CD4-positive, alpha-beta T cell treated with Interleukin-17A for 1 hour (primary cell): Measurements from ENCODE around the gene KRTCAP2.
"Not testable (repeated sequence)": the region's sequence is repeated elsewhere in the genome, so short reads cannot be mapped to it uniquely, and the experiment has no call there.

Experiments used
- DNase-seq: peaks from one replicate; pipeline ENCODE4 v3.0.0-alpha.2; 2020

The KRTCAP2 gene

DNA sequence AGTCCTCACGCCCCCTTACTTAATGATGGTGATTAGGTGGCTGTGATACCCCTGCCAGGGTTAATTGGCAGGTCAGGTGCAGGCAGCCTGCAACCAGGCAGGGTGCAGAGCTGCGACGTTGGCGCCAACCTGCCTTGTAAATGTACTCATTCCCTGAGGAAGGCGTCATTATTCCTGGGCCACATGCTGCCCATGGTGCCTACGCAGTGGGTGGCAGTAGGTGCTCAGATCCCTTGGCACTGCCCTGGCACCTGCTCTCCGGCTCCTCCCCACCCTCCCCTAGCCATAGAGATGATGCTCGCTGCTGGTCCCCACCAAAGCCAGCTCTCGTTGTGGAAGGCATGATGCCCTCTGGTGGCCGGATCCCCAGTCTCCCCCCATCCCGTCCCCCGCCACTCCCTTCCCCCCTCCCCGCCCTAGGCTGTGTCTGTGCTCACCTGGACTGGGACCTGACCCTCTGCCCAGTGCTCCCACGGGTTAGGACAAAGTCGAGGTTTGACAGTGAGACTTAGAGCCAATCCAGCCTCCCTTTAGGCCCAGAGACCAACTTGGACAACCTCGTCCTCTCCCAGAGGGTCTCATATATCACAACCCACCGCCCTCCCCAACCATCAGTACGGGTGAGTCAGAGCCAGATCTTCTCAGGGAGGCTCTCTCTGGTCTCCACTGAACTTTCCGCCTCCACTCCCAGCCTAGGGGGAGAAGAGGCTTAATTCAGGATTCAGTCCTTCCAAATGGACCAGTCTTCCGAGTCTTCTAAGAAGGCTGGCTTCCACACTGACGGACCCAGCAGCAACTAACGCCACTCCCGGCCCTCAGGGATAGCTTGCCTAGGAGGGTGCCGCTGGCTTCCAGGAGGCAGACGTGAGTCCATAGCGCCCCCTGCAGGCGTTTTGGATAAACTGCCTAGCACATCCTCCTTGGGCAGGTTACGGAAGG lies 5.7 kb downstream of the KRTCAP2 start:
- peak; percentile 87 for DNase-seq

DNA sequence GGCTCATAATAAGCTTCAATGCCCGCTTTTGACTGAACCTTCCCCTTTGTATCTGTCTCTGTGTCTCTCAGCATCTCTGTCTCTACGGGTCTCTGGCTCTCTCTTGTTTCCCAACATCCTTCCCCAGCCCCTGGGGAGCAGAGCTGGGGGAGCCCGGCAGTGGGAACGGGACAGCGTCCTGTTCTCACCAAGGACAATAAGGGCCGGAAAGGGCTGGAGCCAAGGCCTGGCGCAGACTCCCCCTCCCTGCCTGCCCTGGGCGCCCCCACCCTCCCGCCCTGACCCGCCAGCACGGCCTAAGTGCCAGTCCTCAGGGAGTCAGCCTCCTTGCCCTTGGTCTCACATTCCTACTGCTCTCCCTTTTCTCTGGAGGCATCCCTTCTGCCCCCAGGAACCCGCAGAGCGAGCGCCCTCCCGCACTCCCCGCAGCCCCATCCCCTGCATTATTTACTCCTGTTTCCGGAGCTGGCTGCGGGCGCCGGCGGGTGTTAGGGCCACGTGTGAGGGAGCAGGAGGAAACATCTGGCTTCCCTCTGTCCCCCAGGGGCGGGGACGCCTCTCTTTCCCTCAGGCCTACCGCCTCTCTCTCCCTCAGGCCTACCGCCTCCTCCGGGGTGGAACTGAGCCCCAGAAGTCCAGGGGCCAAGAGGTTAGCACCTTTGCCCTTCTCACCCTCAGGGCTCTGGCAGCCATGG lies 6.5 kb downstream of the KRTCAP2 start:
- DNase-seq = no peak

DNA sequence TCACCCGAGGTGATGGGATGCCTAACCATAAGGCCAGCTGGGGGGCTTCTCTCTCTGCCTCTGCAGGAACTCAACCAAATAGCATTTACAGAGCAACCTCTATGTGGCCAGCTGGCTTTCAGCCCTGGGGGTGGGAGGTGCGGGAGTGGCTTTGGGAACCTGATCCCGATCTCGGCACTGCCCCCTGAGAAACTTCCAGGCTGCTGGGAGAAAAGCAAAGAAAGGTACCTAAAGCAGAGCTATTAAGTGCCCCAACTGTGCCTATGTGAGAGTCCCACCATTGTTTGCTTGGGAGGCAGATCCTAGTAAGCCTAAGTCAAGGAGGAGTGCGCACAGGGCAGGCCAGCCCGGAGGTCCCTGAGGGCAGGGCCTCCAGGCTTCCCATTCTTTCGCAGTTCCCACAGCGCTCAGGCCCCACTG lies 7.0 kb downstream of the KRTCAP2 start:
- DNase-seq = no peak

DNA sequence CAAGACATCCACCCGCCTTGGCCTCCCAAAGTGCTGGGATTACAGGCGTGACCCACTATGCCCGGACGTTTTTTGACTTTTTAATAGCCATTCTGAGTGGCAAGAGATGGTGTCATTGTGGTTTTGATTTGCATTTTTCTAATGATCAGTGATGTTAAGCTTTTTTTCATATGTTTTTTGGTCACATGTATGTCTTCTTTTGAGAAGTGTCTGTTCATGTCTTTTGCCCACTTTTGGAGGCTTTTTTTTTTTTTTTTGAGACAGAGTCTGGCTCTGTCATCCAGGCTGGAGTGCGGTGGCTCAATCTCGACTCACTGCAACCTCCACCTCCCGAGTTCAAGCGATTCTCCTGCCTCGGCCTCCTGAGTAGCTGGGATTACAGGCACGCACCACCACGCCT lies 8.5 kb downstream of the KRTCAP2 start:
- DNase-seq = not testable (repeated sequence)

DNA sequence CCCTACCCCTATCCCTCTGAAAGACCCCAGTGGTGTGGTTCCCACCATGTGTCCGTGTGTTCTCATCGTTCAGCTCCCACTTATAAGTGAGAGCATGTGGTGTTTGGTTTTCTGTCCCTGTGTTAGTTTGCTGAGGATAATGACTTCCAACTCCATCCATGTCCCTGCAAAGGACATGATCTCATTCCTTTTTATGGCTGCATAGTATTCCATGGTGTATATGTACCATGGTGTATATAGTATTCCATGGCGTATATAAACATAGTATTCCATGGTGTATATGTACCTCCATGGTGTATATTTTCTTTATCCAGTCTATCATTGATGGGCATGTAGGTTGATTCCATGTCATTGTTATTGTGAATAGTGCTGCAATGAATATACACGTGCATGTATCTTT lies 9.3 kb downstream of the KRTCAP2 start:
- not testable (repeated sequence) for DNase-seq

DNA sequence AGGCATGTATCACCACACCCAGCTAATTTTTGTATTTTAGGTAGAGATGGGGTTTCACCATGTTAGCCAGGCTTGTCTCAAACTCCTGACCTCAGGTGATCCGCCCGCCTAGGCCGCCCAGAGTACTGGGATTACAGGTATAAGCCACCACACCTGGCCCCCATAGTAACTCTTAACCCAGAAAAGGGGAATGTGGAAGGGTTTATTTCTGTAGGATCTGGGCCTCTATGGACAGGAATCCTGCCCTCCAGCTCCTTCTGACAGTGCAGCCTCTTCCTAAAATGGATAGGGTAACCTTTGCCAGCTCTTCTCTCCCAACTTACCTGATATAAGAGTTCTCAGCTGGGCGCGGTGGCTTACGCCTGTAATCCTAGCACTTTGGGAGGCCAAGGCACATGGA lies 10.5 kb downstream of the KRTCAP2 start:
- DNase-seq = not testable (repeated sequence)

DNA sequence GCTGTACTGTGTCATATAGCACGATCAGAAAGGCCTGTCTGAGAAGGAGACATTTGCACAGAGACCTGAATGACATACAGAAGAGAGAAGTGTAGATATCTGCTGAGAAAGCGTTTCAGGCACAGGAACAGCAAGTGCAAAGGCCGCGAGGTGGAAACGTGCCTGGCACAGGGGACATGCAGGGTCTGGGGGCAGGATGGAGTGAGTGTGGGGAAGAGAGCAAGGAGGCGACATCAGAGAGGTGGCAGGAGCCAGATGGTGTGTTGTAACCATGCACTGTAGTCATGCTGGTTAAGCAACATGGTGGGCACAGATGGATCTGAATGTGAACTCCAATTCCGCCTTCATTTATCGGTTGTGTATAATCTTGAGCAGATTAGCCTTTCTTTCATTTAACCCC lies 13.0 kb downstream of the KRTCAP2 start:
- DNase-seq = no peak

DNA sequence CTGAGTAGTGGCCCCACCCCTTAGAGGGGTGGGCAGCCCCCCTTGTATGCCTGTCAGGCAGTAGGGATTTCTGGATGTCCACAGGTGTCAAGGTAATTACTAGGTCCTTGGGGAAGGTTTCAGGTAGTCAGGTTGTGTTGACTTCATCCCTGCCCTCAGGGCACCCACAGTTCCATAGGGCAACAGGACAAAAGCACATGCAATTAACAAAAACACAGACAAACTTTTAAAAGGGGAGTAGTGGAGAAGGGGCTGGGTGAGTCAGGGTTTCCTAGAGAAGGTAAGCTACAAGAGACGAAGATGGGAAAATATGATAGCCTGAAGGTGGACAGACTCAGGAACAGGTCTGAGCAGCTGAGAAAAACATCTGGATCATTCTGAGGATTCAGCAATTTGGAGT lies 14.1 kb downstream of the KRTCAP2 start:
- no peak for DNase-seq

DNA sequence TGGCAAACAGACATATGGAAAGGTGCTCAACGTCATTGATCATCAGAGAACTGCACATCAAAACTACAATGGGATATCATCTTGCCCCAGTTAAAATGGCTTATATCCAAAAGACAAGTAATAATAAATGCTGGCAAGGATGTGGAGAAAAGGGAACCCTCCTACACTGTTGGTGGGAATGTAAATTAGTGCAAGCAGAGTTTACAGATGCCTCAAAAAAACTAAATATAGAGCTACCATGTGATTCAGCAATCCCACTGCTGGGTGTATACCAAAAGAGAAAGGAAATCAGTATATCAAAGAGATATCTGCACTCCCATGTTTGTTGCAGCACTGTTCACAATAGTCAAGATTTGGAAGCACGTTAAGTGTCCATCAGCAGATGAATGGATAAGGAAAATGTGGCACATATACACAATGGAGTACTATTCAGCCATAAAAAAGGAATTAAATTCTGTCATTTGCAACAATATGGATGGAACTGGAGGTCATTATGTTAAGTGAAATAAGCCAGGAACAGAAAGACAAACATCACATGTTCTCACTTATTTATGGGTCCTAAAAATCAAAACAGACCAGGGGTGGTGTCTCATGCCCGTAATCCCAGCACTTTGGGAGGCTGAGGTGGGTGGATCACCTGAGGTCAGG lies 17.0 kb downstream of the KRTCAP2 start:
- DNase-seq = not testable (repeated sequence)

DNA sequence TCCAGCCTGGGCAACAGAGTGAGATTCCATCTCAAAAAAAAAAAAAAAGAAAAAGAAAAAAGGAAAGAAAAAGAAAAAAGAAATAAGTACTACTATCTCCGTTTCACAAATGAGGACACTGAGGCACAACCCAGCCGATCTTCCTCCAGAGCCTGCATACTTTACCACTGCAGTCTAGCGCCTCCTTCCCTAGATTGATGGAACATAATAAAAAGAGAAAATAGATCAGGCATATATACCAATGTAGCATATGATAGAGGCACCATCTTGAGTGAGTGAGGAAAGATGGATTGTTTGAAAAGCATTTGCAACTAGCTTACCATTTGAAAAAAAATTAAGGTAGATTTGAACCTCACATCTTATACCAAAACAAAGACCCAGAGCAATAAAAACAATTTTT lies 27.6 kb downstream of the KRTCAP2 start:
- DNase-seq = no peak

DNA sequence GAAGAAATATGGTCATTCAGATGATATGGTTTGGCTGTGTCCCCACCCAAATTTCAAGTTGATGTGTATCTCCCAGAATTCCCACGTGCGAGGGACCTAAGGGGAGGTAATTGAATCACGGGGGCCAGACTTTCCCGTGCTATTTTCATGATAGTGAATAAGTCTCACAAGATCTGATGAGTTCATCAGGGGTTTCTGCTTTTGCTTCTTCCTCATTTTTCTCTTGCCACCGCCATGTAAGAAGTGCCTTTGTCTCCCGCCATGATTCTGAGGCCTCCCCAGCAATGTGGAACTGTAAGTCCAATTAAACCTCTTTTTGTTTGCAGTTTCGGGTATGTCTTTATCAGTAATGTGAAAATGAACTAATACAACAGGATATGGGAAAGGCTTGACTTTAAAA lies 31.4 kb downstream of the KRTCAP2 start:
- DNase-seq = no peak

DNA sequence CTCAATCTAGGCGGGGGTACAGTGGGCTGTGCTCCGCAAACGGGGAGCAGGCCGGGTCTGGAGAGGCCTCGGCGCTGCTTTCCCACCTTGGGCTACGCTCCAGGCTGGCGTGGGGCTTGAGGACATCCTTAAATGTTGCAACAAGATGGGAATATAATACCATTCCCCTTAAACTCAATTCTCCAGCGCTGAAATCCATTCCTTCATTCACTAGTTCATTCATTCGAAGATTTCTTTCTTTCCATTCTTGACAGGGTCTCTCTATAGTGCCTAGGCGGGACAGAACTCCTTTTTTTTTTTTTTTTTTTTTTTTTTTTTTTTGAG lies 32.5 kb downstream of the KRTCAP2 start:
- no peak for DNase-seq

DNA sequence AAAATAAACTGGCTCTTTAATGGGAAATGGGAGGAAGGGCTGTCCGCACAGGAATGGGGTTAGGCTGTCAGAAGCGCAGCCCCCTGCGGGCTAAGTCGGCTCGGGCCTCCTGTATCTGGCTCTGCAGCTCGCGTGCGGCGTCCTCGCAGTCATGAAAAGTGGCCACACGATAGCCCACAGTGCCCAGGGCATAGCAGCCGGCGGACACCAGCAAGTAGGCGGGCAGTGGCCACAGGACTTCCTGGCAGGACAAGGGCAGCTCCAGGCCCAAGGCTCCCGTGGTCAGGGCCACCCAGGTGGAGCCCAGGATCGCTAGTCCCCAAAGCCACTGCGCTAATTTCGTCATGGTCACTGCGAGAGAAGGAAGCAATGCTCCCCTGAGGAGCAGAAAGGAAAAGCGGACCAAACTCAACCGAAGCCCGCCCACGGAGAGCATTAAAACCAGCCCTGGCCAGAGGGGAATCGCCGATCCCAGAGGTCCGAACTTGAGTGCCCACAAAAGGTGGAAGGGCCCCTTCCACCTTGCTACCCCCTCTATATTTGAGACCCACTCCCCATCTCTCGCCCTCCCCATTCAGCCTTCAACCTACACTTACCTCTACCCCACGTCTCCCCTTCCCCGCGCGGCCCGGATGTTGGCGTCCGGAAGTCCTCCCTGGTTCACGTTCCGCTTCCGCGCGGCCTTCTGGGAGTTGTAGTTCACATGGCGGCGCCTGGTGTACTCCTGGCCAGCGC lies 33.0 kb downstream of the KRTCAP2 start, which contains the start of gene DPM3:
DPM3 (minus strand) TSS at position 637 of the 735 bp plus-strand sequence; CDS start at position 346, 291 bp downstream.
- peak; percentile 89 for DNase-seq

DNA sequence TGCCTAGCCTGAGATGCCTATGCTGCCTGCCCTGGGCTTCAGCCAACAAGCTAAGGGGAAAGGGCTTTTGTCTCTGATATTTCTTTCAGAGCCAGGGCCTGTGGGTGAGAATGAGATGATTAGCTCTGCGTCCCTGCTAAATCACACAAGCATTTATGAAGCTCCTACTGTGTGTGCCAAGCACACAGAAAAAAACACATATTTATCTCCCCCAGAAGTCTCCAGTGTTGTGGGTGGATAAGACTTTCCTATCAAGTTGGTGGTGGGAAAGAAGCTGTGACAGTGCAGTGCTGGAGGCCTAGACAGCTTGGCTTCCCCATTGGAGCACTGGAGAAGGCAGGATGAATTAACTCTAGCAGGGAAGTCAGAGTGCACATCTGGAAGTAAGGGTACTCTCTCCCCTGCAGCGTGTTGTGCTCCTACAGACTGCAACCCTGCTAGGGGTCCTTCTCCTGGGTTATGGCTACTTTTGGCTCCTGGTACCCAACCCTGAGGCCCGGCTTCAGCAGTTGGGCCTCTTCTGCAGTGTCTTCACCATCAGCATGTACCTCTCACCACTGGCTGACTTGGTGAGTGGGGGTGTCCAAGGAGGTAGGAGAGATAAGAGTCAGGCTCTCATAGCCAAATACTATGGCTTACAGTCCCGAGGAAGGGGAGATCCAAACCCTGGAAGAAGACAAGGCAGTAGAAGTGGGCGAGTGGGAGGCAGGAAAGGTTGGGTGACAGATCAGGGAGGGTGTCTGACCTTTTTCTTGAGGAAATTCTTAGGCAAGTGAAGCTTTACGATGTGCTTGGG lies 35.8 kb downstream of the KRTCAP2 start:
- DNase-seq = no peak

DNA sequence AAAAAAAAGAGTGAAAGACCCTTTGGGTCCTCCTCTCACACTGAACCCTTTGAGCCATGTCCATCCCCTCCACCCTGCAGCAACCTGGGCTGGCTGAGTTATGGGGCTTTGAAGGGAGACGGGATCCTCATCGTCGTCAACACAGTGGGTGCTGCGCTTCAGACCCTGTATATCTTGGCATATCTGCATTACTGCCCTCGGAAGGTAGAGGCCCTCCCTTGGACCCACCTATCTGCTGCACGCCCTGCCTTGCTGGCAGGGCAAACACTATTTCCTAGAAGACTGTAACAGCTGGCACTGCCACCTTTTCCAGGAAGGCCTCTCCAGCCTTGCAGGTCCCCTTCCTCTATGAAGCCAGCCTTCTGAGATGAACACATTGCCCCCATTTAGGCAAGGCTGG lies 36.4 kb downstream of the KRTCAP2 start:
- DNase-seq = peak; percentile 14

DNA sequence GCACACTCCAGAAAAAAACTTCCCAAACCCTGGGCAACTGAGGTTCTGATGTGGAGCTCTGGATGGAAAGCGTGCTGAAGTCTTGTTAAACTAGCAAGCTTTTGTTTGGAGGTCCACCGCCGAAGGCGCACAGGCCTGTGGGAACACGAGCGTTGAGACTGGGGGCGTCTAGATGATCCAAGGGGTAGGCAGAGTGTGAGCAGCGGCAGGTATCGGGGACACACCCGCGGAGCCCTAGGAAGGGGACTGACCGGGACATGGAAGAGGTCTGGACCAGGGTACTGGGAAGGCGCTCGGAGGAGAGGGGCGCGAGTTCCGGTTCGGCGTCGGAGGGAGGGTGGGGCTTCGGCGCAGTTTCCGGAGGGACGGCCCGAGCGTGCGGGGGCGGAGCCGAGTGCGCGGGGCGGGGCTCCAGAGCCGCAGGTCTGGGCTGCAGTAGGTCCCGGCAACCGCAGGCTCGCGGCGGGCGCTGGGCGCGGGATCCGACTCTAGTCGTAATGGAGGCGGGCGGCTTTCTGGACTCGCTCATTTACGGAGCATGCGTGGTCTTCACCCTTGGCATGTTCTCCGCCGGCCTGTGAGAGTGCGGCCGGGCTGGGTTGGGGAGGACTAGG lies 37.6 kb downstream of the KRTCAP2 start, which contains the start of gene SLC50A1:
SLC50A1 (plus strand) TSS at position 438 of the 614 bp plus-strand sequence; CDS start at position 498, 60 bp downstream.
- DNase-seq = peak; percentile 93

DNA sequence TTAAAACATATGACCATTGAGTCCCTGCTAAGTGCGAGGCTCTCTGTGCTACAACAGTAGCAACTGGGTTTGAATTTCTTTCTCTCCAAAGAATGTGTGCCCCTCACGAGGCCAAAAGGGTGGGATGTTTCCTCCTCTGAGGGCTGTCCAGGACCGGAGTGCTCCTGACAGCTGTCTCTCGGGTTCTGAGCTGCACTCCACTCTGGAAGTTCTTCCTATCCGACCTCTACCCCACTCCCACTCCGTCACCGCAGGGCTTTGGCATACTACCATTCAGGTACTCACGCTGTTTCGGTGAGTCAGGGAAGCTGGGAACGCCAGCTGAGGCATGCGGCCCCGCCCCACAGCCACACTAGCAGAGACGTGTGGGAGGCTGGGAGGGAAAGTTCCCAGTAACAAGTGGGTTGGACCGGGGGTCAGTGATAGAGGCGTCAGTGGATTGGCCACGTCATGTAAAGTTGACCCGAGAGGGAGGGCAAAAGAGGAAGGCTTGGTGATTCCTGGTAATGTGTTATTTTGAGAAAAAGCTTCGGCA lies 38.2 kb downstream of the KRTCAP2 start:
- DNase-seq = peak; percentile 56

DNA sequence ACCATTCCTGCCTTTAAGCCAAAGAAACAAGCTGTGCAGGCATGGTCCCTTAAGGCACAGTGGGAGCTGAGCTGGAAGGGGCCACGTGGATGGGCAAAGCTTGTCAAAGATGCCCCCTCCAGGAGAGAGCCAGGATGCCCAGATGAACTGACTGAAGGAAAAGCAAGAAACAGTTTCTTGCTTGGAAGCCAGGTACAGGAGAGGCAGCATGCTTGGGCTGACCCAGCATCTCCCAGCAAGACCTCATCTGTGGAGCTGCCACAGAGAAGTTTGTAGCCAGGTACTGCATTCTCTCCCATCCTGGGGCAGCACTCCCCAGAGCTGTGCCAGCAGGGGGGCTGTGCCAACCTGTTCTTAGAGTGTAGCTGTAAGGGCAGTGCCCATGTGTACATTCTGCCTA lies 38.8 kb downstream of the KRTCAP2 start:
- no peak for DNase-seq

DNA sequence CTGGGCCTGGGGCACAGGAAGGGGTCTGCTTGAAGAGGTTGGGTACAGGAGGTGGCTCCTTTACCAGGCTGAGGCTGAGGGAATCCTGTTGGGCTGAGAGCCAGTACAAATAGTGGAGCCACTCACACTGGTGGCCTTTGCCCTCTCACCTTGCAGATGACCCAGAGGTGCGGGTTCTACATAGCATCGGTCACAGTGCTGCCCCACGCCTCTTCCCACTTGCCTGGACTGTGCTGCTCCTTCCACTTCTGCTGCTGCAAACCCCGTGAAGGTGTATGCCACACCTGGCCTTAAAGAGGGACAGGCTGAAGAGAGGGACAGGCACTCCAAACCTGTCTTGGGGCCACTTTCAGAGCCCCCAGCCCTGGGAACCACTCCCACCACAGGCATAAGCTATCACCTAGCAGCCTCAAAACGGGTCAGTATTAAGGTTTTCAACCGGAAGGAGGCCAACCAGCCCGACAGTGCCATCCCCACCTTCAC lies 39.3 kb downstream of the KRTCAP2 start:
- DNase-seq = no peak

DNA sequence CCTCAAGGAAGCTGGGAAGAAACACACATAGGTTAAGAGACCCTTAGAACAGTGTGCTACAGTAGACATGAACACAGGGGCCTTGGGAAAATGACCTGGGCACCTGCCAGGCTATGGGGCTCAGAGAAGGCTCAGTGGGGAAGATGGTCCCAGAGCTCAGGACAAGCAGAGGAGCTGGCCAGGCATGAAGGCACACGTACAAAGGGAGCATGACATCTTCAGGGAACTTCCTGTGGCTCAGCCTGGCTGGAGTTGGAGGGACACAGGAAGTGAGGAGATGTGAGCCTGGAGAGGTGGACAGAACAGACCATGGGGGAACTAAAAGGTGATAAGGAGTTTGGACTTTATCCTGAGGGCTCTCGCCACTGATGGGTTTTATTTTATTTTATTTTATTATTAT lies 41.2 kb downstream of the KRTCAP2 start:
- no peak for DNase-seq

DNA sequence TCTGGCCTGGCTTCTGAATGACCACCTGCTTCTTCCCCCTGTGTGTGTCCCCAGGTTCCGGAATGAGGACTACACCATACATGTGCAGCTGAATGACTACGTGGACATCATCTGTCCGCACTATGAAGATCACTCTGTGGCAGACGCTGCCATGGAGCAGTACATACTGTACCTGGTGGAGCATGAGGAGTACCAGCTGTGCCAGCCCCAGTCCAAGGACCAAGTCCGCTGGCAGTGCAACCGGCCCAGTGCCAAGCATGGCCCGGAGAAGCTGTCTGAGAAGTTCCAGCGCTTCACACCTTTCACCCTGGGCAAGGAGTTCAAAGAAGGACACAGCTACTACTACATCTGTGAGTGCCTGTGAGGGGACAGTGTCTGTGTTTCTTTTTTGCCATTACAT lies 41.8 kb downstream of the KRTCAP2 start:
- DNase-seq = no peak
